Psoas muscle (tissue), 8 donors: ENCODE measurements around the gene EGF. TPM values are rescaled to one million over a fixed set of nuclear protein-coding genes. Genes with fewer than 3 reads are reported as not detected.
A peak's percentile ranks its signal among the peaks of the same experiment; 100 is the strongest.

Experiments
- ATAC-seq, 4 donors: fragments of 200-7000 bp; cut with Tn5 transposase; one replicate each; pipeline ENCODE4 v1.9.1; 2020; ENCODE audit warnings: moderate library complexity in 3 of 4, mild to moderate bottlenecking in 2 of 4
- DNase-seq, 2 donors: peaks; one replicate each; pipeline ENCODE4 v3.0.0-alpha.2; 2020
- H3K27ac ChIP-seq: fragments of 200-600 bp; one replicate; pipeline ENCODE4 v1.8.0; 2022
- H3K27me3 ChIP-seq, 3 donors: fragments of 200-600 bp in 1 of 3; one replicate each; pipeline versions ENCODE4 v1.6.1 to v1.8.0; 2013 to 2022; ENCODE audit warnings: low read length in 2 of 3, mild to moderate bottlenecking in 2 of 3, moderate library complexity in 1 of 3; ENCODE audit not compliant: insufficient read depth in 3 of 3
- H3K36me3 ChIP-seq, 2 donors: fragments of 200-600 bp in 1 of 2; one replicate each; pipeline versions ENCODE4 v1.6.1 to v1.8.0; 2013 to 2022; ENCODE audit warnings: low read depth in 1 of 2, mild to moderate bottlenecking in 1 of 2, moderate library complexity in 1 of 2; ENCODE audit not compliant: insufficient read depth in 1 of 2
- H3K4me1 ChIP-seq: fragments of 200-600 bp; one replicate; pipeline ENCODE4 v1.8.0; 2022
- H3K4me3 ChIP-seq: fragments of 200-600 bp; one replicate; pipeline ENCODE4 v1.8.0; 2022; ENCODE audit warnings: mild to moderate bottlenecking
- H3K9me3 ChIP-seq: fragments of 200-600 bp; one replicate; pipeline ENCODE4 v1.8.0; 2022
- CTCF ChIP-seq: fragments of 200-600 bp; IDR thresholded peaks from one replicate; pipeline ENCODE4 v1.8.0; 2022; ENCODE audit warnings: antibody characterized with exemption
- WGBS, 3 donors: extraction: QIAGEN DNeasy Blood & Tissue Kit; methylation state at CpG; one replicate each; pipeline versions ENCODE4 v1.1.6 to v1.1.7; 2013; 5-methylcytosine and 5-hydroxymethylcytosine counted together
- intact Hi-C, 2 donors: fragments of 100-400 bp; cut with DNase I; formaldehyde crosslinking; loops; one replicate each; pipeline versions ENCODE4 v1.11.0 to v1.14.2; 2022
- polyA plus RNA-seq, 3 donors: library from polyadenylated mRNA; stranded (reverse); fragments of 200-250 nt; gene quantifications; one replicate each; pipeline ENCODE4 v1.2.3, GENCODE V29; 2013
- total RNA-seq, 4 donors: library from RNA; stranded (reverse); fragmentation: NEBNext Ultra II Directional in 2 of 4; extraction: Animal tissue kit (Norgen Biotek cat#: 25700) in 2 of 4; gene quantifications; one replicate each; pipeline versions ENCODE4 v1.2.1 to v1.2.4, GENCODE V29; 2021 to 2023
- donor health status: healthy with polysubstance abuse.
- donor health status: DM: no; HTN: no; CAD: no; lungs with moderate emphysema.
- donor health status: Bipolar disorder and iron deficiency.
- donor health status: healthy.
- donor health status: DM: yes; HTN: yes; CAD: no.
- donor health status: DM: no; HTN: no; CAD: no.
- donor health status: DM: no; HTN: no; CAD: no.
- donor health status: DM: yes; HTN: yes; CAD: no.

The EGF gene
- total and polyA plus RNA-seq, 7 donors = 2.5 to 92.4 (median 37.1) TPM

GRCh38 chr4:109913596-109914241, 1.0 kb downstream of the EGF start:
- no peak for TF ChIP-seq CTCF
- intact Hi-C loops = no loop called here
- Histone ChIP-seq H3K36me3 (no peaks in the 10 kb centered on the region), H3K27ac (peak overlapping the region; percentile 95), H3K27me3 (no peaks in the 10 kb centered on the region), H3K9me3 (no peaks in the 10 kb centered on the region), H3K4me3 (peak overlapping the region; percentile 80), H3K4me1 (peaks cover 7% of the 10 kb centered on the region)
- DNase-seq = no peak
- 16 to 45% (median 24%) methylated on average over 2 of the region's 2 CpGs for WGBS, 3 donors
- peak; percentile 37 to 60 (median 54) for ATAC-seq

- no peaks in the 10 kb centered on the region for H3K36me3 ChIP-seq
- peaks cover 7% of the 10 kb centered on the region for H3K4me1 ChIP-seq
- peak; percentile 27 to 51 (median 41) for ATAC-seq
- peak overlapping the region; percentile 95 for H3K27ac ChIP-seq
- peak overlapping the region; percentile 80 for H3K4me3 ChIP-seq
- no peak for TF ChIP-seq CTCF
- intact Hi-C loops = no loop called here
- 29 to 46% (median 38%) methylated on average over 3 of the region's 3 CpGs for WGBS, 3 donors
- H3K27me3 ChIP-seq = no peaks in the 10 kb centered on the region
- no peaks in the 10 kb centered on the region for H3K9me3 ChIP-seq
- no peak for DNase-seq
Observed at GRCh38 chr4:109914322-109914721, 1.6 kb downstream of the EGF start.

- ATAC-seq = peak; percentile 79 to 86 (median 82)
- Histone ChIP-seq H3K9me3 (no peaks in the 10 kb centered on the region), H3K27me3 (no peaks in the 10 kb centered on the region), H3K4me1 (peaks cover 7% of the 10 kb centered on the region), H3K36me3 (no peaks in the 10 kb centered on the region), H3K27ac (peak overlapping the region; percentile 95), H3K4me3 (peak overlapping the region; percentile 80)
- DNase-seq = peak in 1 of 2 donors; percentile 46
- WGBS, 3 donors = 26 to 36% (median 32%) methylated on average over 8 of the region's 8 CpGs
- no peak for TF ChIP-seq CTCF
- intact Hi-C loops = no loop called here
Observed at GRCh38 chr4:109915385-109916026, 2.8 kb downstream of the EGF start.

- H3K4me3 ChIP-seq = peak overlapping the region; percentile 80
- H3K4me1 ChIP-seq = peaks cover 8% of the 10 kb centered on the region
- TF ChIP-seq CTCF = no peak
- WGBS, 3 donors = 26 to 44% (median 35%) methylated on average over 4 of the region's 4 CpGs
- DNase-seq (no peak), ATAC-seq (no peak)
- intact Hi-C loops = no loop called here
- H3K27ac ChIP-seq = peak overlapping the region; percentile 95
- H3K9me3 ChIP-seq = no peaks in the 10 kb centered on the region
- H3K36me3 ChIP-seq = no peaks in the 10 kb centered on the region
- H3K27me3 ChIP-seq = no peaks in the 10 kb centered on the region
Observed at GRCh38 chr4:109916027-109916409, 3.3 kb downstream of the EGF start.
